Skeletal muscle cell (primary cell): ENCODE data around the gene HCN1.
"Not testable (repeated sequence)": the region's sequence is repeated elsewhere in the genome, so short reads cannot be mapped to it uniquely, and the experiment has no call there.

ENCODE experiments used
- DNase-seq: peaks from one replicate; pipeline ENCODE4 v3.0.0-alpha.2; 2010; ENCODE audit warnings: low read depth
- H3K4me3 ChIP-seq: 2 replicates; pipeline ENCODE4 v1.5.1; 2011; ENCODE audit warnings: low read depth, mild to moderate bottlenecking, control low read depth, low read length, moderate library complexity

The HCN1 gene

DNA sequence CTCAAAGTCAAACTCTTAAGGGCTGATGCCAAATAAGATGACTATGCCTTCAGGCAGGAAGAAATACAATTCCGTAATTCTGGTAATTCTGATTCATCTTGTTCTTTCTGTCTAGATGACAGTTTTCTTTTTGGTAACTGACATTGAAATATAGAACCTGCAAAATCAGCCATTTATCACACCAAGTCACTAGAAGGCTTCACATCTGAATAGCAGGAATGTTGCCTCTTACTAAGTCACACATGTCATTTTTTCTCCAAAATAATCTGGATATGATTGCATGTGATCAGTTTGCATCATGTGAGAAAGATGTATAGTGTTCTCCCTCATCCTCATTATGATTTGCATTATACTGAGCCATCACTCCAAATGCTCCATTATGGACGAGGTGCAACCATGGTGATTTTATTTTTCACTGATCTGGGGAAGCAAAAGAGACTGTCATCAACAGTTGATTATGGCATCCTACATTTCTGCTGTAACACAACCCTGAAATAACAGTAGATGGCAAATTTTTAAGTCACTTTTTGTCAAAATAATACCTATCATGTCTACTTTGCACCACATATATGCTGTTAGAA, 69.0 kb downstream of the HCN1 start:
- no peak overlapping the region for H3K4me3 ChIP-seq
- no peak for DNase-seq

GRCh38 chr5:45623832-45624231, 72.3 kb downstream of the HCN1 start:
- DNase-seq, result no peak
- no peak overlapping the region for H3K4me3 ChIP-seq

DNA sequence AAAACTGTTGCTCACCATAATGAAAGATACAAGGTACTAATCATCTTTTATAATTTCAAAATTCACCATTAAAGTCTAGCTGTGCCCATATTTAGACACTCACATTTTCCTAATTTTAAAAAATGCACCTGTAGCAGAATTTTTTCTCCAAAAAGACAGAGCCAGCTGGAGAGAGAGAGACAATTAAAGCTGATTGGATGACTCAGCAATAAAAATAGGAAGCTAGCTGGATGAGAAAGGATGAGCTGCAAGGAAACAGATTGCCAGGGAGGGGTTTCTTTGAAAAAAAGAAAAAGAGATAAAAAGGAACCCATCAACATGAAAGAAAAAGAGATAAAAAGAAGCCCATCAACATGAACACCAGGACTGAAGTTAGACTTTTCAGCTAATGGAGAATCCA, 73.8 kb downstream of the HCN1 start:
- H3K4me3 ChIP-seq, result no peak overlapping the region
- DNase-seq, result no peak

GRCh38 chr5:45617859-45618416, 78.2 kb downstream of the HCN1 start:
- no peak overlapping the region for H3K4me3 ChIP-seq
- no peak for DNase-seq

DNA sequence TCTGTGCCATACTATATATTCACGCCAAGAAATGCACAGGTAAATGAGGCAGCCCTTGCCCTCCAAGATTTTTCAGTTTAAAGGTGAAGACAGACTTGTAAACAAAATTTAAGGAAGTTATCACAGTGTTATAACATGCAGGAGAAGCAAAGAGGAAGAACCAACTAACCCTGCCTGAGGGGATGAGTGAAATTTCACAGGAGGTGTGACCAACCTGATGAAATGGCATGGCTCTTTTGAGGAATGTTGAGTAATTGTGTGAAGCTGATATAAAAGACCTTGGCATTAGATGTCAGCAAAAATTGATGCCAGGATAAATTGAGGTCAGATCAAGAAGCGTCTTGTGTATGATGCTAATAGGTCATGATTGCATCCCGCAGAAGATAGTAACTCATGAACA, 86.5 kb downstream of the HCN1 start:
- no peak for DNase-seq
- no peak overlapping the region for H3K4me3 ChIP-seq

GRCh38 chr5:45604092-45604491, 92.1 kb downstream of the HCN1 start:
- DNase-seq, result no peak
- no peak overlapping the region for H3K4me3 ChIP-seq

GRCh38 chr5:45601424-45601823, 94.8 kb downstream of the HCN1 start:
- no peak for DNase-seq
- H3K4me3 ChIP-seq, result no peak overlapping the region

DNA sequence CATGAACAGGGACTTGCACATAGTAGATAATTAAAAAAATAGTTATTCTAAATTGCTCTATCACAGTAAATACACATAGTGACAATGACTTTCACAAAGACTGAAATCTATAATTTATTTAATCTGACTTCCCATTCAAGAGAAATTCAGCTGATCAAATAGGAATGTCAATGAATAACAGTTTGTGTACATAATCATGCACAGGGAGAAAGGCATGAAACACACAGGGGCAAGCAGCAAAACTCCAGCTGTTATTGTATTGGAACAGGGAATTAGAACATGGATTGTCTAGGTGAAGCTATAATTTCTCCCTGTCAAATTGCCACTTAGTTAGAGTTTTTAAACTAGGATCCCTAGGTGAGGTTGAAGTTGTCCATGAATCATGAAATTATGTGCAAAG, 99.9 kb downstream of the HCN1 start:
- no peak for DNase-seq
- H3K4me3 ChIP-seq, result no peak overlapping the region

GRCh38 chr5:45586001-45586400, 110.2 kb downstream of the HCN1 start:
- not testable (repeated sequence) for DNase-seq, H3K4me3 ChIP-seq

DNA sequence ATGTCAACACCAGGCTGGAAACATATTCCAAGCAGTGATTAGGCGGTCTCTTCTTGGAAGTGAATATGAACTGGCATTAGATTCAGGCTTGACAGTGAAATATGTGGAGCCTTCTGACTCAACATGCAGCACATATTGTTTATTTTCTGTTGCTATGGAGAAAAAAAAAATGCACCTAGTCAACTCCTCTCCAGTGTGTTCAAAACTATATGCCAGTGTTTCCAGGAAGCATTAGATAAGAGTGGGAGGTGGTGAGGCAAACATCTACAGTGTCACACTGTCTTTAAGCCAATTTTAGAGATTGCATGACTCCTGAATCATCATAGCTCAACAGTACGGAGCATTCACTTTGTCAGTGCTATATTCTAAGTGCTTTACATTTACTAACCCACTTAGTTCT, 117.9 kb downstream of the HCN1 start:
- no peak overlapping the region for H3K4me3 ChIP-seq
- no peak for DNase-seq

DNA sequence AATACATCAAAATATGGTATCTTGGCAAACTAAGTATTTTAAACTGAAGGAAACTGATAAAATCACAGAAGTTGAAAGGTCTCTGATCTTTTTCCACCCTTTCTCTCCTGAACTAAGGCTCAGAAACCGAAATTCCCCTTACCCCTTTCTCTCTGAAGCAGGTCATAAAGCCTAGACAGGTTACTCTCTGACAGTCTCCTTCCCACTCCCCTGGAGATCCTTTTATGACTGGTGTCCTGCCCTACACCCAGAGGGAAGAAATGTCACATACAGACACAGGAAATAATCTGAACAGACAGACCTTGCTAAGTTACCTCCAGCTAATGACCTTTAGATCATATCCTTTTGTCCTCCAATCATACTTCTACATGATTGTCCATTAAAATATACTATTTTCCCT, 127.4 kb downstream of the HCN1 start:
- no peak overlapping the region for H3K4me3 ChIP-seq
- no peak for DNase-seq

GRCh38 chr5:45542421-45542820, 153.8 kb downstream of the HCN1 start:
- H3K4me3 ChIP-seq, result no peak overlapping the region
- no peak for DNase-seq

GRCh38 chr5:45533663-45534062, 162.5 kb downstream of the HCN1 start:
- DNase-seq, result no peak
- H3K4me3 ChIP-seq, result no peak overlapping the region

GRCh38 chr5:45532826-45533624, 163.2 kb downstream of the HCN1 start:
- no peak for DNase-seq
- H3K4me3 ChIP-seq, result no peak overlapping the region

GRCh38 chr5:45521067-45521466, 175.1 kb downstream of the HCN1 start:
- H3K4me3 ChIP-seq, result no peak overlapping the region
- DNase-seq, result no peak

DNA sequence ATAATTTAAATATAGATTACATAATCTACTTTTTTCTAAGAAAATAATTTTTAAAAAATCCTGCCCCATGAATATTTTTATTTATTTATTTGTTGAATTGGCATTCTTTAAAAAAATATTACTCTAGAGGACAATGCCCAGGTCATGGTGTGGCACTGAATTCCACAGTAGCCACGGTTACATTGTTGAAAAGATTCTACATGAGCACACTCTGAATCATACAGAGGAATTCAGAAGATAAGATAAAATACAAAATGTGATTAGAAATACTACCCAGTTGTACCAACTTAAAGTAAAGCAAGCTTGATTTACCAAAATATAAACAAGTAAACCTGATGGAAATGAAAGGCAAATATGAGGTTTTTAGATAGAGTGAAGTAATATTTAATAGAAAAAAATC, 183.7 kb downstream of the HCN1 start:
- DNase-seq, result no peak
- no peak overlapping the region for H3K4me3 ChIP-seq

- no peak for DNase-seq
These were observed 186.8 kb downstream of the HCN1 start for GRCh38 chr5:45509371-45509770.

DNA sequence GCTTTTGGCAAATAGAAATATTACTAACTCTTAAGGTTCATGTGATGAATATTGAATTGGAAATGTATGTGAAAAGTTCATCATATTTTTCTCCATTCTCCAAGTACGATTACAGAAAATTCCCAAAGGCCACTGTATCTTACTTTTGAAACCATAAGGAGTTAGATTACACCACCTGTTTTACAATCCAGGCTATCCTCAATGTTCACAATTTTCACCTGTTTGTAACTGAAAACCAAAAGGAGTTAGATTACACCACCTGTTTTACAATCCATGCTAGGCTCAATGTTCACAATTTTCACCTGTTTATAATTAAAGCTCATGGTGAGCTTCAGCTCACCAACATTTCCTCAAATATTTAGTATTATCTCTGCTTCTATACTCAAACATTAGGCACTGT, 188.0 kb downstream of the HCN1 start:
- no peak for DNase-seq
- H3K4me3 ChIP-seq, result no peak overlapping the region

More at GRCh38 chr5:45509371-45509770, 186.8 kb downstream of the HCN1 start:
- H3K4me3 ChIP-seq, result no peak overlapping the region

DNA sequence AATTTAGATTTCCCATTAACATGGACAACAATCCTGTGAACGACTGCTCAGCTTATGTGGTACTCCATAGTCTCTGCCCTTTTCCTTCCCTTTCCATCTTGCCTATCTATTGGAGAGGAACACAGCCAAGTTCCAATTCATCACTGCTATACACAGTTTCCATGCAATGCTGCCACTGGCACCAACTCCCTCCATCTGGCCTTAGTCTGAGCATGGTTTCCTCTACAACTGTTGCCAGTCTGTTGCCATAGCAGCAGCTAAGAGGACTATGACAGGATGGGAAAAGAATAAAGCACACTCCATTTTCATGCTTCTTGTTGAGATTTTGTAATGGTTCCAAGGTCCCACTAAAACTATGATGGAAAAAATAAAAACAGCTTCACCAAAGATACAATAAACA, 189.0 kb downstream of the HCN1 start:
- H3K4me3 ChIP-seq, result no peak overlapping the region
- DNase-seq, result no peak

DNA sequence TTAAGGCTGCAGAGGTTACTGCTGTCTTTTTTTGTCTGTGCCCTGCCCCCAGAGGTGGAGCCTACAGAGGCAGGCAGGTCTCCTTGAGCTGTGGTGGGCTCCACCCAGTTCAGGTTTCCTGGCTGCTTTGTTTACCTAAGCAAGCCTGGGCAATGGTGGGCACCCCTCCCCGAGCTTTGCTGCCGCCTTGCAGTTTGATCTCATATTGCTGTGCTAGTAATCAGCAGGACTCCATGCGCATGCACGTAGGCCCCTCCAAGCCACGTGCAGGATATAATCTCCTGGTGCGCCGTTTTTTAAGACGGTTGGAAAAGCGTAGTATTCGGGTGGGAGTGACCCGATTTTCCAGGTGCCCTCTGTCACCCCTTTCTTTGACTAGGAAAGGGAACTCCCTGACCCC, 197.2 kb downstream of the HCN1 start:
- not testable (repeated sequence) for H3K4me3 ChIP-seq, DNase-seq

DNA sequence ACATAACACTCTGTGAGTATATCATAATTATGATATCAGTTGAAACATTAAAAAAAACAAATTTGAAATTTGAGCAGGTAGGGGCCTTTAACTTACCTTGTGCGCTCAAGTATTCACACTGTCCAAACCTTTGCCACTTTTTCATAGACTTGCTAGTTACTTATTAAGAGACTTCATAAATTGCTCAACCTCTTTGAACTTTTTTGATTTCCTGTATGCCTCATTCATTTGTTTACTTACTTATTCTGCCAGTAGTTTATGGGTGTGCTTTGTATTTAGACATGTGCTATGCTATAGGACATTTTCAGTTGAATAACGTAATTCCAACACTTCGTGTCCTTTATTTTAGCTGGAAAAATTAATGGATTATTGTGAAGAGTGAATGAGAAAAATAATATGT, 204.8 kb downstream of the HCN1 start:
- no peak for DNase-seq
- H3K4me3 ChIP-seq, result no peak overlapping the region
